NB4 (cell line): Measurements from ENCODE around the gene WDR47.
A peak's percentile ranks its signal among the peaks of the same experiment; 100 is the strongest.

Source experiments
- DNase-seq: peaks from one replicate; pipeline ENCODE4 v3.0.0; 2010; ENCODE audit warnings: low read depth
- H3K4me3 ChIP-seq: one replicate; pipeline ENCODE4 v1.5.1; 2011; ENCODE audit warnings: mild to moderate bottlenecking, low read depth, low read length, moderate library complexity
- CTCF ChIP-seq: IDR thresholded peaks from one replicate; pipeline ENCODE4 v1.5.1; 2012; ENCODE audit warnings: low read depth, low read length
- MYC ChIP-seq: IDR thresholded peaks from 2 replicates; pipeline ENCODE4 v1.6.1; 2011; ENCODE audit warnings: low read depth, low read length
- POLR2A ChIP-seq: IDR thresholded peaks from 2 replicates; pipeline ENCODE4 v1.6.1; 2011; ENCODE audit warnings: mild to moderate bottlenecking; ENCODE audit not compliant: insufficient read length; ENCODE audit errors: extremely low read depth
- TF ChIP-seq, protein P1 (sequence below): IDR thresholded peaks from 2 replicates; pipeline ENCODE4 v1.6.1; 2011; ENCODE audit warnings: low read depth, low read length

Gene WDR47

DNA sequence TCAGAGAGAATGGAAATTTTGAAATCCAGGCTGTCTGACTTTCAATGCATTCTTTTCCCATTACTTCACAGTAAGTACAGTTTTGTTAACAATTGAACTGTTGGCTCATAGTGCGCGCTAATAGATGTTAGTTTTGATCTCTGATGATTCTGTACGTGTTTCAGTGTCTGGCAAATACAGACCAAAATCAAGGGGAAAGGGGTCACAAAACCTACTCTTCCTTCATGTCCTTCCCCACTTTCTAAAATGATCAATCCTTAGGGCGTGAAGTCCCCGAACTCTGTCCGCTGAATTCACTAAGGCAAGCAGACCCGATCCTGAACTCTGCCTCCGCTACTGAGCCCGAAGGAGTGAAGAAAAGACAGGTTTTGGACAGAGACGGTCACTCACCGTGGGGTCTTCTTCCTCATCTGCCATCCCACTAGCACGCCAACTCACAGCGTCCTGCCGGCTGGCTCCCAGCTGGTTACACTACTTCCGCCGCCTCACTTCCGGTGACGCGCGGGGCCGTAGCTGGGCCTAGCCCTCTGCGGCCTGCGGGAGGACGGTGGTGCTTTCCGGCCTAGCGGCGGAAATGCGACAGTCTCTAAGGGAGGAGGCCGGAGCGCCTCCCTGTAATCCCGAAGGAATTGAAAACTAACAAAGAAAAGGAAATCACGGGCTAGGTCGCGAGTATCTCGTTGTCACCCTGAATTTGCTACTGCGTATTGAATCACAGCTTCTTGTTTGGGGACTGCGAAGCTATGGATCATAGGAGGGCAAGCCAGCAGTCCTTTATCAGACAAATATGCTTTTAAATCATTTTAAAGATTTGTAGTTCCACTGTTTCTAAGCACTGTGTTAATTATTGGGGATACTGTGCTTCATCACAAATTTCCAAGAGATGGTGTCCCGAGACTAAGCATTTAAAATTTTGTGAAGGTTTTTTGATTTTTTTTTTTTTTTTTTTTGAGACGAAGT lies 33.9 kb upstream of the WDR47 start, which contains the start of gene TAF13:
Gene TAF13, minus strand, starts transcription at position 473 of the 960 bp plus-strand sequence. Its CDS starts 56 bp downstream, at position 417.
- TF ChIP-seq, protein P1, sequence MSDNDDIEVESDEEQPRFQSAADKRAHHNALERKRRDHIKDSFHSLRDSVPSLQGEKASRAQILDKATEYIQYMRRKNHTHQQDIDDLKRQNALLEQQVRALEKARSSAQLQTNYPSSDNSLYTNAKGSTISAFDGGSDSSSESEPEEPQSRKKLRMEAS = peak; percentile 71
- TF ChIP-seq POLR2A = peak; percentile 78
- peak; percentile 57; the same call in 1 of the 2 replicates for TF ChIP-seq MYC
- TF ChIP-seq CTCF = no peak
- H3K4me3 ChIP-seq = peak within 1 kb of the TSS; percentile 89

GRCh38 chr1:109069294-109069693 lies 27.4 kb upstream of the WDR47 start:
- TF ChIP-seq POLR2A = no peak

More for the DNA sequence above, 33.9 kb upstream of the WDR47 start, which contains the start of gene TAF13:
- DNase-seq = peak; percentile 95

GRCh38 chr1:109067883-109068282 lies 26.0 kb upstream of the WDR47 start:
- TF ChIP-seq MYC = no peak
- TF ChIP-seq, protein P1 = no peak
- no peak for TF ChIP-seq CTCF
- no peak for TF ChIP-seq POLR2A
- no peak overlapping the region for H3K4me3 ChIP-seq
- DNase-seq = no peak

More at GRCh38 chr1:109069294-109069693, 27.4 kb upstream of the WDR47 start:
- no peak overlapping the region for H3K4me3 ChIP-seq
- DNase-seq = no peak

DNA sequence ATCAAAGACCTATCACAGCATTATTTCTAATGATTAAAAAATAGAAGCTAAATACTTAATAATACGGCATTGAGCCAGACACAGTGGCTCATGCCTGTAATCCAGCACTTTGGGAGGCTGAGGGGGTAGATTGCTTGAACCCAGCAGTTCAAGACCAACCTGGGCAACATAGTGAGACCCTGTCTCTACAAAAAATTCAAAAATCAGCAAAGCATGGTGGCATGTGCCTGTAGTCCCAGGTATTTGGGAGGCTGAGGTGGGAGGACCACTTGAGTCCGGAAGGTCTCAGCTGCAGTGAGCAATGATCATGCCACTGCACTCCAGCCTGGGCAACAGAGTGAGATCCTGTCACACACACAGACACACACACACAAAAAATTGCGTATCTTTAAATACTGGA lies 23.2 kb upstream of the WDR47 start:
- DNase-seq = no peak
- TF ChIP-seq, protein P1 = no peak
- TF ChIP-seq CTCF (no peak), POLR2A (no peak), MYC (no peak)
- no peak overlapping the region for H3K4me3 ChIP-seq

DNA sequence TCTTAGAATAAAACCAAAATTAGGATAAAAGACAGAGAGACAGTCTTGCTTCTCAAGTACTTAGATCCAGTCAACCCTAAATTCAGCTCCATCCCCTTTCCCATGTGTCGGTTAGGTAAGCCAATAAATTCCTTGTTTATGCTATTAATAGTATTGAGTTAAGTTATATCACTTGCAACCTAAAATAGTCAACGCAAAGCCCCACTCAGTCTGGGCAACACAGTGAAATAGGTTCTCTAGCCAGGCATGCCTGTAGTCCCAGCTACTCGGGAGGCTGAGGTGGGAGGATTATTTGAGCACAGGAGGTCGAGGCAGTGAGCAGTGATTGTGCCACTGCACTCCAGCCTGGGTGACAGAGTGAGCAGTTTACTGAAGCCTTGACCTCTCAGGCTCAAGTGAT lies 19.3 kb upstream of the WDR47 start:
- TF ChIP-seq MYC (no peak), POLR2A (no peak), CTCF (no peak)
- TF ChIP-seq, protein P1 = no peak
- DNase-seq = no peak
- no peak overlapping the region for H3K4me3 ChIP-seq

DNA sequence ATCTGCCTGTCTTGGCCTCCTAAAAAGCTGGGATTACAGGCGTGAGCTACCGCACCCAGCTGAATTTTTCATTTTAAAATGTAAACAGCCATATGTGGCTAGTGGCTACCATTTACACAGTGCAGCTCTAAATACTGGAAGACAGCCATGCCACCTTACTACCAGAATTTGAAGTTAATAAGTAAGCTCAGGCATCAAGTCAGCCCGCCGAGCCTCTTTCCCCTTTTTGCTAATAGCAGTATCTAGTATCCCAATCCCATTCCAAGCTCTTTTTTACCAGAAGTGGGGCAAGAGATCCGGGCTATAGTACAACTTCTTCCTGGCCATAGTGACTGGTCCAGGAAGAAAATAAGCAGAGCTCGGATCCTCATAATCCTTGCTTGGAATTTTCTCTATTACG lies 18.8 kb upstream of the WDR47 start:
- DNase-seq = no peak
- TF ChIP-seq MYC (no peak), POLR2A (no peak), CTCF (no peak)
- TF ChIP-seq, protein P1 = no peak
- H3K4me3 ChIP-seq = no peak overlapping the region
